H9 (cell line): ENCODE measurements around the gene ZDHHC24. TPM values are rescaled to one million over a fixed set of nuclear protein-coding genes. Genes with fewer than 3 reads are reported as not detected.
A peak's percentile ranks its signal among the peaks of the same experiment; 100 is the strongest.

Experiments
- DNase-seq: peaks from one replicate; pipeline ENCODE4 v3.0.0-alpha.2; 2017
- H2AFZ ChIP-seq: one replicate; pipeline ENCODE4 v1.6.1; 2013; ENCODE audit warnings: mild to moderate bottlenecking, low read length, control low read depth, moderate library complexity
- H2AK5ac ChIP-seq: 2 replicates; pipeline ENCODE4 v1.6.1; 2013; ENCODE audit warnings: low read length, control low read depth, mixed read lengths; ENCODE audit not compliant: insufficient read length
- H2BK120ac ChIP-seq: one replicate; pipeline ENCODE4 v1.6.1; 2013; ENCODE audit warnings: low read depth, mild to moderate bottlenecking, low read length, control low read depth, inconsistent platforms; ENCODE audit not compliant: poor library complexity, severe bottlenecking
- H2BK12ac ChIP-seq: 2 replicates; pipeline ENCODE4 v1.6.1; 2013; ENCODE audit warnings: low read length, control low read depth, mixed read lengths, low read depth; ENCODE audit not compliant: insufficient read length
- H2BK15ac ChIP-seq: 2 replicates; pipeline ENCODE4 v1.6.1; 2013; ENCODE audit warnings: low read depth, low read length, control low read depth
- H2BK20ac ChIP-seq: one replicate; pipeline ENCODE4 v1.6.1; 2013; ENCODE audit warnings: low read depth, mild to moderate bottlenecking, low read length, control low read depth, inconsistent platforms; ENCODE audit not compliant: poor library complexity, severe bottlenecking
- H2BK5ac ChIP-seq: 2 replicates; pipeline ENCODE4 v1.6.1; 2013; ENCODE audit warnings: low read length, control low read depth, mixed read lengths; ENCODE audit not compliant: insufficient read length
- H3K14ac ChIP-seq: 2 replicates; pipeline ENCODE4 v1.6.1; 2013; ENCODE audit warnings: low read length, control low read depth; ENCODE audit not compliant: insufficient read depth
- H3K18ac ChIP-seq: 2 replicates; pipeline ENCODE4 v1.6.1; 2013; ENCODE audit warnings: low read depth, mild to moderate bottlenecking, mixed read lengths, low read length, control low read depth; ENCODE audit not compliant: insufficient read length
- H3K23ac ChIP-seq: 2 replicates; pipeline ENCODE4 v1.6.1; 2013; ENCODE audit warnings: low read length, control low read depth, mixed read lengths, low read depth; ENCODE audit not compliant: insufficient read length
- H3K23me2 ChIP-seq: 2 replicates; pipeline ENCODE4 v1.6.1; 2013; ENCODE audit warnings: low read depth, mild to moderate bottlenecking, mixed read lengths, low read length, control low read depth; ENCODE audit not compliant: insufficient read length, poor library complexity, severe bottlenecking
- H3K27ac ChIP-seq: 2 replicates; pipeline ENCODE4 v1.5.1; 2013; ENCODE audit warnings: low read length, control low read depth, mixed read lengths, low read depth; ENCODE audit not compliant: insufficient read length
- H3K27me3 ChIP-seq: 2 replicates; pipeline ENCODE4 v1.6.1; 2013; ENCODE audit warnings: low read length, control low read depth, inconsistent platforms; ENCODE audit not compliant: insufficient read depth
- H3K4ac ChIP-seq: 2 replicates; pipeline ENCODE4 v1.6.1; 2013; ENCODE audit warnings: low read depth, mild to moderate bottlenecking, control low read depth, inconsistent platforms, low read length, moderate library complexity
- H3K4me1 ChIP-seq: 2 replicates; pipeline ENCODE4 v1.6.1; 2013; ENCODE audit warnings: low read length, control low read depth, inconsistent platforms; ENCODE audit not compliant: insufficient read depth
- H3K4me2 ChIP-seq: 2 replicates; pipeline ENCODE4 v1.6.1; 2013; ENCODE audit warnings: low read length, control low read depth, mixed read lengths; ENCODE audit not compliant: insufficient read length, insufficient read depth
- H3K56ac ChIP-seq: 2 replicates; pipeline ENCODE4 v1.6.1; 2013; ENCODE audit warnings: low read depth, mild to moderate bottlenecking, mixed read lengths, low read length, control low read depth; ENCODE audit not compliant: insufficient read length
- H3K79me1 ChIP-seq: 2 replicates; pipeline ENCODE4 v1.6.1; 2013; ENCODE audit warnings: low read depth, mild to moderate bottlenecking, moderate library complexity, low read length, control low read depth, inconsistent platforms; ENCODE audit not compliant: insufficient read depth, poor library complexity, severe bottlenecking
- H3K79me2 ChIP-seq: 2 replicates; pipeline ENCODE4 v1.6.1; 2013; ENCODE audit warnings: low read length, control low read depth, inconsistent platforms; ENCODE audit not compliant: insufficient read depth
- H3K9ac ChIP-seq: 2 replicates; pipeline ENCODE4 v1.6.1; 2013; ENCODE audit warnings: low read length, control low read depth, mixed read lengths; ENCODE audit not compliant: insufficient read length; ENCODE audit errors: extremely low read depth
- H3K9me3 ChIP-seq: one replicate; pipeline ENCODE4 v1.6.1; 2013; ENCODE audit warnings: low read depth, low read length, inconsistent platforms; ENCODE audit not compliant: control insufficient read depth
- H3T11ph ChIP-seq: one replicate; pipeline ENCODE4 v1.6.1; 2013; ENCODE audit warnings: mild to moderate bottlenecking, low read length, control low read depth, inconsistent platforms
- H4K20me1 ChIP-seq: one replicate; pipeline ENCODE4 v1.6.1; 2013; ENCODE audit not compliant: control insufficient read depth, insufficient read length, insufficient read depth
- H4K5ac ChIP-seq: 2 replicates; pipeline ENCODE4 v1.6.1; 2013; ENCODE audit warnings: low read depth, mild to moderate bottlenecking, mixed read lengths, low read length, control low read depth; ENCODE audit not compliant: insufficient read length
- H4K8ac ChIP-seq: replicated peaks from 2 replicates; pipeline ENCODE4 v1.6.1; 2013; ENCODE audit warnings: low read length, control low read depth, mixed read lengths, low read depth; ENCODE audit not compliant: insufficient read length
- H4K91ac ChIP-seq: 2 replicates; pipeline ENCODE4 v1.6.1; 2013; ENCODE audit warnings: low read depth, mild to moderate bottlenecking, moderate library complexity, mixed read lengths, low read length, control low read depth; ENCODE audit not compliant: insufficient read length
- H3K27ac Mint-ChIP-seq, 3 experiments: 2 replicates in 2 of 3; 3 replicates in 1 of 3; pipeline ENCODE4 v1.8.0; 2020 to 2021; ENCODE audit warnings: mixed read lengths in 3 of 3, mild to moderate bottlenecking in 1 of 3, moderate library complexity in 1 of 3
- H3K27me3 Mint-ChIP-seq: 2 replicates; pipeline ENCODE4 v1.8.0; 2021; ENCODE audit warnings: low read depth, mild to moderate bottlenecking, moderate library complexity, mixed read lengths
- H3K36me3 Mint-ChIP-seq, 3 experiments: 2 replicates in 2 of 3; 3 replicates in 1 of 3; pipeline ENCODE4 v1.8.0; 2020 to 2021; ENCODE audit warnings: low read depth in 3 of 3, mixed read lengths in 3 of 3; ENCODE audit not compliant: insufficient read depth in 1 of 3
- H3K4me1 Mint-ChIP-seq, 2 experiments: 2 replicates each; pipeline ENCODE4 v1.8.0; 2020; ENCODE audit warnings: mixed read lengths in 2 of 2
- H3K4me3 Mint-ChIP-seq, 2 experiments: 2 replicates in 1 of 2; 3 replicates in 1 of 2; pipeline ENCODE4 v1.8.0; 2020 to 2021; ENCODE audit warnings: mild to moderate bottlenecking in 2 of 2, mixed read lengths in 2 of 2, moderate library complexity in 1 of 2
- H3K9me3 Mint-ChIP-seq, 2 experiments: 2 replicates in 1 of 2; 3 replicates in 1 of 2; pipeline ENCODE4 v1.8.0; 2020; ENCODE audit warnings: mild to moderate bottlenecking in 2 of 2, mixed read lengths in 2 of 2, moderate library complexity in 1 of 2
- WGBS: extraction: QIAGEN DNeasy Blood & Tissue Kit; methylation state at CpG from one replicate; pipeline ENCODE4 v1.1.7; 2013; ENCODE audit warnings: missing lambda C conversion rate, low lambda C conversion rate, mixed read lengths; ENCODE audit not compliant: insufficient read length; ENCODE audit errors: extremely low coverage; 5-methylcytosine and 5-hydroxymethylcytosine counted together
- total RNA-seq: library from RNA; stranded (reverse); gene quantifications from 2 replicates; pipeline ENCODE4 v1.2.1, GENCODE V29; 2021
- TF ChIP-seq, protein P1 (sequence below): fragments of 200-600 bp; sonication (generic); conservative IDR thresholded peaks from 3 replicates; pipeline ENCODE4 v1.8.0; 2021; ENCODE audit warnings: antibody characterized with exemption, mild to moderate bottlenecking

The ZDHHC24 gene
- total RNA-seq, 1 experiment from 2014 or later = 8.9 TPM

DNA sequence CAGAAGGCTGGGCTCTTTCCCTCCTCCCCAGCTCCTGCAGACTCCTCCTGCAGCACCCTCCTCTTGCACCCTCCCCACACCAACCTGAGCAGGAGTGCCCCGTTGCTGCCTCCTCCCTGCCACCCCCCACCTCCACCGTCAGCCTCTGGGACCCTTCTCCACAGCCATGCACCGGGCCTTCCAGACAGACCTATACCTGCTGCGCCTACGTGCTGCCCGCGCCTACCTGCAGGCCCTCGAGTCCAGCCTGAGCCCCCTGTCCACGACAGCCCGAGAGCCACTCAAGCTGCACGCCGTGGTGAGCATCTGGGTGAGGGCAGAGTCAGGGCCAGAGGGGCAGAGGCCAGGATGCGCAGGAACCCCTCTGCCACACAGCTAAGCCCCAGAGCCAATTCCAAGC lies 16.2 kb downstream of the ZDHHC24 start:
- no peak overlapping the region for H3K4me2 ChIP-seq
- no peak overlapping the region for H2AK5ac ChIP-seq
- no peaks in the 10 kb centered on the region for H3K27me3 Mint-ChIP-seq

More for the DNA sequence above, 16.2 kb downstream of the ZDHHC24 start:
- Mint-ChIP-seq H3K4me3 (no peak overlapping the region), H3K27ac (peak overlapping the region in 2 of 3 experiments; percentile 19 to 55; a peak in 2 of 7 replicates), H3K36me3 (peaks cover 0 to 9% (median 6%) of the 10 kb centered on the region in 3 experiments; a peak in 5 of 7 replicates), H3K9me3 (no peaks in the 10 kb centered on the region), H3K4me1 (peaks cover 12 to 13% of the 10 kb centered on the region in 2 experiments)
- H3K4ac ChIP-seq = no peak overlapping the region
- no peak overlapping the region for H3K18ac ChIP-seq
- no peak overlapping the region for H2AFZ ChIP-seq
- H2BK120ac ChIP-seq = no peak overlapping the region
- no peak overlapping the region for H3K9ac ChIP-seq
- no peaks in the 10 kb centered on the region for H3K23me2 ChIP-seq
- H2BK15ac ChIP-seq = no peak overlapping the region
- H4K91ac ChIP-seq = no peak overlapping the region
- H2BK20ac ChIP-seq = no peak overlapping the region
- H3K79me1 ChIP-seq = no peaks in the 10 kb centered on the region
- no peak overlapping the region for H4K5ac ChIP-seq
- no peaks in the 10 kb centered on the region for H3K27me3 ChIP-seq
- no peaks in the 10 kb centered on the region for H3K9me3 ChIP-seq
- H3T11ph ChIP-seq = no peak overlapping the region
- no peak overlapping the region for H3K27ac ChIP-seq
- no peaks in the 10 kb centered on the region for H3K4me1 ChIP-seq
- no peak for DNase-seq
- no peak overlapping the region for H3K23ac ChIP-seq
- TF ChIP-seq, protein P1, sequence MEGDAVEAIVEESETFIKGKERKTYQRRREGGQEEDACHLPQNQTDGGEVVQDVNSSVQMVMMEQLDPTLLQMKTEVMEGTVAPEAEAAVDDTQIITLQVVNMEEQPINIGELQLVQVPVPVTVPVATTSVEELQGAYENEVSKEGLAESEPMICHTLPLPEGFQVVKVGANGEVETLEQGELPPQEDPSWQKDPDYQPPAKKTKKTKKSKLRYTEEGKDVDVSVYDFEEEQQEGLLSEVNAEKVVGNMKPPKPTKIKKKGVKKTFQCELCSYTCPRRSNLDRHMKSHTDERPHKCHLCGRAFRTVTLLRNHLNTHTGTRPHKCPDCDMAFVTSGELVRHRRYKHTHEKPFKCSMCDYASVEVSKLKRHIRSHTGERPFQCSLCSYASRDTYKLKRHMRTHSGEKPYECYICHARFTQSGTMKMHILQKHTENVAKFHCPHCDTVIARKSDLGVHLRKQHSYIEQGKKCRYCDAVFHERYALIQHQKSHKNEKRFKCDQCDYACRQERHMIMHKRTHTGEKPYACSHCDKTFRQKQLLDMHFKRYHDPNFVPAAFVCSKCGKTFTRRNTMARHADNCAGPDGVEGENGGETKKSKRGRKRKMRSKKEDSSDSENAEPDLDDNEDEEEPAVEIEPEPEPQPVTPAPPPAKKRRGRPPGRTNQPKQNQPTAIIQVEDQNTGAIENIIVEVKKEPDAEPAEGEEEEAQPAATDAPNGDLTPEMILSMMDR = no peak
- H4K20me1 ChIP-seq = no peaks in the 10 kb centered on the region
- H3K56ac ChIP-seq = no peak overlapping the region
- no peak overlapping the region; the same call in 1 of the 2 replicates for H3K14ac ChIP-seq
- no CpG with 5 or more reads among the region's 13 CpGs for WGBS
- H3K79me2 ChIP-seq = no peaks in the 10 kb centered on the region
- no peak overlapping the region for H4K8ac ChIP-seq
- no peak overlapping the region for H2BK5ac ChIP-seq
- H2BK12ac ChIP-seq = no peak overlapping the region
